NCI-H1694 treated with DMSO at 0.1 percent for 48 hours (cell line): ENCODE data around the gene NEURL1B.
"Not testable (repeated sequence)": the region's sequence is repeated elsewhere in the genome, so short reads cannot be mapped to it uniquely, and the experiment has no call there.

Experiments used
- DNase-seq: peaks from one replicate; lab custom pipeline; 2025; lab: John Stamatoyannopoulos, UW

NEURL1B gene

GRCh38 chr5:172657524-172658233, 16.6 kb downstream of the NEURL1B start:
- not testable (repeated sequence) for DNase-seq

GRCh38 chr5:172658391-172658790, 17.3 kb downstream of the NEURL1B start:
- no peak for DNase-seq

DNA sequence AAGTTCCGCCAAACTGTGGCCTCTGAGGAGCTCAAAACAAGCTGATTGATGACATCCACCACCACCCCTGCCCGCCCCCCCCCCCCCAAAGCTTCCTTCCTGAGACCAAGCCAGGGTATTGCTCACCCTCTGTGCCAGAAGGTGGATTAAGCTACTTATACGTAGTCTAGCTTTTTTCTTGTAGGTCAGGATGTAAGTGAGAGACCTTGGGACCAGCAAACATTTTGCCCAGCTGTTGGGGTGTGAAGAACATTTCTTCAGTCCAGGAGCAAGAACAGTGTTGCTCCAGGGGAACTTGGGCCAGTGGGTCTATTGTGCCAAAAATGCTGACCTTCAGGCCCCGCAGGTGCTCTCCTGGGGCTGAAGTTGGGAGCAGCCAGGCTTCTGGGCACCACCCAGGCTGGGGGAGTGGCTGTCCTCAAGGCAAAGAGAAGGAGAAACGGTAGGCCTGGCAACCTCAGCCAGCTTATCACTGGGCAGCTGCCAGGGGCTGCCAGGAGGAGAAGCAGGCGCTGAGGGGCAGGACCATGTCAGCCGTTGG, 18.0 kb downstream of the NEURL1B start:
- DNase-seq, result no peak

GRCh38 chr5:172659570-172659908, 18.5 kb downstream of the NEURL1B start:
- no peak for DNase-seq

GRCh38 chr5:172659909-172660628, 19.0 kb downstream of the NEURL1B start:
- no peak for DNase-seq

DNA sequence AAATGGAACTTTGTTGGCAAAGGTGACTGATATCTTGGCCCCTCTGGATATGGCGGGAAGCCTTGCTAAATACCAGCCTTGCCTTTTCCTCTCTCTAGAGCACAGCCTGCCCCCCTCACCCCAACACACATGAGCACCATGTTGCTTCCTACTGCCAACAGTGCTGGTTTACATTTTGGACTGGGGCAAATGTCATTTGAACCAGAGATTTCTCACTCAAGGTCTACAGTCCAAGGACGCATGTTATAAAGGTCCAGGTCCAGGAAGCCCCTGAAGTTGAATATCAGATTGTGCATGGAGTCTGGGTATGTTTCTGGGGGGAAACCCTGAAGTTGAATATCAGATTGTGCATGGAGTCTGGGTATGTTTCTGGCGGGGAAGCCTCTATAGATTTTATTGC, 19.9 kb downstream of the NEURL1B start:
- no peak for DNase-seq

DNA sequence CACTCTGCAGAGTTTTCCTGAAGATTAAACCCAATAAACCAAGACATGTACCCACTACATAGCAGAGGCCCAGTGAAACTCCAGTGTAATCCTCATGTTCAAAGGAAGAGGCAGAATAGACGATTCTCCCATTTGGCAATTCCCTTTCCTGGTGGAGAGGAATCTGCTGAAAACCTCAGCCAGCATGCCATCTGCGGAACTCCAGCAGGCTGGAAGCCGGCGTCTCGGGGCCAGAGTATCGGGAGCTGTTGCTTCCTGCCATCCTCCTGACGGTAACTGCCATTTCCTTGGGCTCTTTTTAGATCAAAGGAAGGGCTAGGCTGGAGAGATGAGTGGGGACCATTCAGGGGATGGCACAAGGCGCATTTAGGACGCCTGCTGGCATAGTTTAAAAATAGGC, 20.5 kb downstream of the NEURL1B start:
- DNase-seq, result no peak

DNA sequence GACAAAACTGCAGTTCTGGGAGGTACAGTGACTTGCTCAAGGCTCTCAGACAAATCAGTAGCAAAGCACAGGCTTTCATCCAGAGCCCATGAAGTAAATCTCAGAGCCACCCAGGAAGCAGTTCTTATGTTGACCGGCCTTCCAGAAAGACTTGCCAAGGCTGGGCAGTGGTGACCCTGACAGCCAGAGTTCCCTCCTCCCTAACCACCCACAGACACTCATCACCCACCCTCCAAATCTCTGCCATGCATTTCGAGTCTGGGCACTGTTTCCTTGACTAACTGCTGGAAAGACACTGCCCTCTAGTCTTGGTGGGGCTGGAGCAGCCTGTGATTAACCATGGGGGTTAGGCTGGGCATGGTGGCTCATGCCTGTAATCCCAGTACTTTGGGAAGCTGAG, 21.5 kb downstream of the NEURL1B start:
- DNase-seq, result no peak

GRCh38 chr5:172664018-172664417, 23.0 kb downstream of the NEURL1B start:
- DNase-seq, result no peak

DNA sequence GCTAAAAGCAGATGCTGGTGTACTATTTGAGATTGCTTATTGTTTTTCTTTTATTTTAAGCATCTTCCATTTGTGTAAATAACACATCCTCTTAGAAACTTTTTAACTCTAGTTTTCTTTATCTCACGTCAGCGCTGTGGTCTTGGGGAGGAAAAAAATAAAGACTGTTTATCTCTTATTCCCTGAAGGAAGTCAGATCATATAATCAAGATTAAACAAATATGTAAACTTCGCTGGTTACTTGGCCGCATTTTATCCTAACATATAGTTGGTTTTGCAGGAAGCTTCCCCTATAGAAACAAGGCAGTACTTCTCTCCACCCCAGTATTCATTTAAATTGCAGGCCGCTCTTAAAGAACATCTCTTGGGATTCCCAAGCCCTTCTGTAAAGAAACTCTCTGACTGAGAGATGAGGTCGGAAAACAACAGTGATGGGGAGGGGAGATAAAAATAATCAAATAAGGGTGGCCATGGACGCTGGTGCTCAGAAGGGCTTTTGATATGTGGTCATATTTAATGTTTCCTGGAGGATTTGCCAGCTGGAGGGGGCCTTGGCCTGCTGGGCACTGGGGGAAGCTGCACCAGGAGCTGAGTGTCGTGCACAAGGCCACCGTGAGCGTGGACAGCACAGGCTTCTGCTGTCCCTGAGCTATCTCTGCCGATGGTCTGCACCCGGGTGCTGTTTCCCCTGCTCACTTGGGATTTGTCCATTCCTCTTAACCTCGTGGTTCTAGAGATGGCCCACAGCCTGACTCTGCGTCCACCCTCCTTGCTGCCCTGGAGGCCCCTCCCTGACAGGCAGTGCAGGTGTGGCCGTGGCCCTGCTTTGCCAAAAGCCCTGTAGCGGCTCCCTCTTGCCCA, 23.8 kb downstream of the NEURL1B start:
- DNase-seq, result no peak

GRCh38 chr5:172666251-172666650, 25.2 kb downstream of the NEURL1B start:
- DNase-seq, result no peak

DNA sequence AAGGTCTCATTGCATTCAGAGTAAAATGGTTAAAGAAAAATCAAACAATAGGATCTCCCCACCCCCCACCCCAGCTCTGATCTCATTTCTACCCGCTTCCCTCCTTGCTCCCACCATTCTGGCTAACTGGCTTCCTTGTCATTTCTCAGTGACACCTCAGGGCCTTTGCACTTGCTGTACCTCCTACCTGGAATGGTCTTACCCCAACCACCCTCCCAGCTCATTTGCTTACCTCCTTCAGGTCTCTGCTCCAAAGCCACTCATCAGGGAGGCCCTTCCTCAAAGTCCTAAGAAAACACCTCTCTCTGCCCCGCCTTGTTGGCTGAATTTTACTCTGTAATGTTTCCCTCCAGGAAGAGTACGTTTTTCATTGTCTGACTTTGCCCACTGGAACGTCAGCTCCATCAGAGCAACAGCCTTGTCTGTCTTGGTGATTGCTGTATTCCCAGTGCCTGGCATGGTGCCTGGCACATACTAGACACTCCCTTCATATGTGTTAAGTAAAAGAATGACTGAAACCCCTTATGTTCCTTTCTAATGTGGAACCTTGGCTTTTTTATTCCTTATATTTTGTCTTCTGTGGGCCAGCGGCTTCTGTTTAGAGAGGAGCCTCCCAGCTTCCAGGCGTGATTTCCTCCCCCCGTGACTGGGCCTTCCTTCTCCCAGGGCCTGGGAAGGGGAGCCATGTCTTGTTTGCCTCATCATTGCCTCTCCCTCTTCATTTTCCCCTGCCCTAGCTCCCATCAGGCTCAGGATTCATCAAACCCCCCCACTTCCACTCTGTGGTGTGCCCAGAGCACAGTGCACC, 26.9 kb downstream of the NEURL1B start:
- DNase-seq, result no peak

DNA sequence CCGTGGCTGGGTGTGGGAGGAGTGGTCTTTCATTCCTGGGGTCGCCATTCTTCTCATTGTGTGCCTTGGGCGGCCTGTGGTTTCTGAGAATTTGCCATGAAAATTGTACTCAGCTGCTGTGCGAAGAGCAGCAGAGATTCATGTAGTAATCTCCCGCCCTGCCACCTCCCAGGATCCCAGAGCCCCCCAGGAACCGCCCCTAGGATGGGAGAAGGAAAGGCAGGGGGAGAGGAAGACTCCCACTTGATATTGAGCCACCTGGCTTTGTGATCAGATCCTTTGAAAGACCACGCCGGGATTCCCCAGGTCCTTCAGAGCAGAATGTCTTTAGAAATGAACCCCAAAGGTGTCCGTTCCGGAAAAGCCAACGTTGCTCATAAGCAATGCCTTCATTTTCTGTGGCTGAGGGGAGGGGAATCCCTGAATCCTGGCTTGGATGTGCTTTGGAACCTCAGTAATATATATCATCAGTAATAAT, 27.6 kb downstream of the NEURL1B start:
- DNase-seq, result no peak

DNA sequence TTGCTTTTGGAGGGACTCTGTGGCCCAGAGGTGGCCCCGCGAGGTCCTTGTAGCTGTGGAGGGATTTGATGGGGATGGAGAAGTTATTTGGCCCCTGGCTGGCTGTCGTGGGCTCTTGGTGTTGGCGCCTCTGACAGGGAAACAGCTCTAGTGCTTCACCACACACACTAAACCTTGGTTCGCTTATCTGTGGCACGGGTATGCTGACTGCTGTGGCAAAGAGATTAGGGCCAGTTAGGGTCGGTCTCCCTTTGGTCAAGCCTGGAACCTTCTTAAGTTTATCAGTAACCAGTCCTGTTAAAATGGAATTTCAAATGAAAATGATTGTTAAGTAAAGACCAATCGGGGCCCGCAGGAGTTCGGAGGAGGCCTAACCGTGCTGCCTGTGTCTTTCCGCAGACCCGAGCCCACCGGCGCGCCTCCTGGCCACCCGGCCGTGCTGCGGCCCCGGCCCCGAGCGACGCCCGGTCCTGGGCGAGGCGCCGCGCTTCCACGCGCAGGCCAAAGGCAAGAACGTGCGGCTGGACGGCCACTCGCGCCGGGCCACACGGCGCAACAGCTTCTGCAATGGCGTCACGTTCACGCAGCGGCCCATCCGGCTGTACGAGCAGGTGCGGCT, 28.4 kb downstream of the NEURL1B start:
- no peak for DNase-seq

DNA sequence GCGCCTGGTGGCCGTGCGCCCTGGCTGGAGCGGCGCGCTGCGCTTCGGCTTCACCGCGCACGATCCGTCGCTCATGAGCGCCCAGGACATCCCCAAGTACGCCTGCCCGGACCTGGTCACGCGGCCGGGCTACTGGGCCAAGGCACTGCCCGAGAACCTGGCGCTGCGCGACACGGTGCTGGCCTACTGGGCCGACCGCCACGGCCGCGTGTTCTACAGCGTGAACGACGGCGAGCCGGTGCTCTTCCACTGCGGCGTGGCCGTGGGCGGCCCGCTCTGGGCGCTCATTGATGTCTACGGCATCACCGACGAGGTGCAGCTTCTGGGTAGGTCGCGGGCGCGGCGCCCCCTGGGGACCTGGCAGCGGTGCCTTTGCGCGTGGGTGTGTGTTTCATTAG, 28.9 kb downstream of the NEURL1B start:
- DNase-seq, result no peak

DNA sequence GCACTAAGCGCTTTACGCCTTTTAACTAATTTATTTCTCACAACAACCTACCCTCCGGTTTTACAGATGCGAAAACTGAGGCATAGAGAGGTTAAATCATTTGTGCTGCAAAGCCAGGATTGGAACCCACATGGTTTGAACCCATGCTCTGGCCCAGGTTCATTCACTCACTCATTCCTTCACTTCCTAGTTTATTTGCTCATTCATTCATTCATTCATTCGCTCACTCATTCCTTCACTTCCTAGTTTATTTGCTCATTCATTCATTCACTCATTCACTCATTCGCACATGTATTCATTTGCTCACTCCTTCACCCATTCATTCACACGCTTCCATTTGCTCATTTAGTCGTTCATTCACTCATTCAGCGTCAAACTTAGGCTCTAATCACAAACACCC, 29.4 kb downstream of the NEURL1B start:
- no peak for DNase-seq

- DNase-seq, result no peak
These were observed 30.0 kb downstream of the NEURL1B start for GRCh38 chr5:172671091-172671490.

- DNase-seq, result no peak
These were observed 31.6 kb downstream of the NEURL1B start for GRCh38 chr5:172672681-172673080.

- no peak for DNase-seq
These were observed 33.1 kb downstream of the NEURL1B start for GRCh38 chr5:172674155-172674554.

DNA sequence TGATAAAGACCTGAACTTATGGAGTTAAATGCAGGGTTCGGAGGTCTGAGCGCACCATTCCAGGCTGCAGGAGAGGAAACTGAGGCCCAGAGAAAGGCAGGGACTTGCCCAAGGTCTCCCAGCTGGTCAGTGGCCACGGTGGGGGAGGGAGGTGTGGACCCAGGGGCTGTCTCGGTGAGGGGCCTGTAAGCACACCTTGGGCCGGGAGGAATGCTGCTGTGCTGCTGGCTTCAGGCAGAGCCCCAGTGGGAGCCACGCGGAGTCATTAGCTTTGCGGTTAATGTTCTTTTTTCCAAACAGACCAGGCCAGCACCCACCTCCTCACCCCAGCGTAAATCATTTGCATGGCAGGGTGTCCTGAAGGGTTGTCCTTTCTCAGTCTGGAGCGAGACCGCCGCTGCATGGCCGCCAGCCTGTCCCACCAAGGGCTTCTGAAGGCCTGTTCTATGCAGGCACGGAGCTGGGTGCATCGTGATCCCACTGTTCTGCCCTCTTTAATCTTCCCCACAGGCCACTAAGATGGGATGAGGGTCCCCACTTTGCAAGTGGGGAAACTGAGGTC, 35.9 kb downstream of the NEURL1B start:
- DNase-seq, result no peak

GRCh38 chr5:172678362-172678874, 37.4 kb downstream of the NEURL1B start:
- not testable (repeated sequence) for DNase-seq
